NCI-H510A treated with DMSO at 0.1 percent for 48 hours (cell line): ENCODE measurements around the gene COX7A1.
A peak's percentile ranks its signal among the peaks of the same experiment; 100 is the strongest.
"Not testable (repeated sequence)": the region's sequence is repeated elsewhere in the genome, so short reads cannot be mapped to it uniquely, and the experiment has no call there.

Source experiments
- DNase-seq: peaks from one replicate; lab custom pipeline; 2025; lab: John Stamatoyannopoulos, UW

Gene COX7A1

GRCh38 chr19:36141039-36141927 lies 11.0 kb downstream of the COX7A1 start:
- peak; percentile 41 for DNase-seq

GRCh38 chr19:36140304-36141038 lies 11.8 kb downstream of the COX7A1 start:
- peak; percentile 40 for DNase-seq

GRCh38 chr19:36139473-36140303 lies 12.6 kb downstream of the COX7A1 start, which contains the start of gene CAPNS1:
CAPNS1 (plus strand) TSS chr19:36140066; CDS start chr19:36141012, 946 bp downstream.
- peak; percentile 90 for DNase-seq

- DNase-seq = no peak
Observed at GRCh38 chr19:36139120-36139472, 13.2 kb downstream of the COX7A1 start.

- DNase-seq = peak; percentile 9
Observed at GRCh38 chr19:36136964-36137686, 15.1 kb downstream of the COX7A1 start.

- DNase-seq = not testable (repeated sequence)
Observed at GRCh38 chr19:36134867-36135266, 17.4 kb downstream of the COX7A1 start.

GRCh38 chr19:36131221-36131620 lies 21.0 kb downstream of the COX7A1 start:
- not testable (repeated sequence) for DNase-seq

GRCh38 chr19:36128392-36128736 lies 23.9 kb downstream of the COX7A1 start:
- DNase-seq = peak; percentile 75

- no peak for DNase-seq
Observed at GRCh38 chr19:36125557-36125956, 26.7 kb downstream of the COX7A1 start.

- no peak for DNase-seq
Observed at GRCh38 chr19:36121486-36122124, 30.6 kb downstream of the COX7A1 start.

GRCh38 chr19:36120984-36121358 lies 31.3 kb downstream of the COX7A1 start:
- DNase-seq = no peak

- DNase-seq = no peak
Observed at GRCh38 chr19:36120092-36120983, 31.9 kb downstream of the COX7A1 start.

GRCh38 chr19:36116344-36116637 lies 36.0 kb downstream of the COX7A1 start:
- no peak for DNase-seq

- peak; percentile 74 for DNase-seq
Observed at GRCh38 chr19:36115453-36116343, 36.5 kb downstream of the COX7A1 start, which contains the start of gene TBCB. TBCB (plus strand) TSS chr19:36115468; CDS start chr19:36115561, 93 bp downstream.

GRCh38 chr19:36114721-36115452 lies 37.4 kb downstream of the COX7A1 start, which contains the start of gene POLR2I:
POLR2I (minus strand) TSS chr19:36114875; CDS start chr19:36114856, 19 bp downstream.
- DNase-seq = peak; percentile 99

- peak; percentile 25 for DNase-seq
Observed at GRCh38 chr19:36113894-36114720, 38.1 kb downstream of the COX7A1 start.

- no peak for DNase-seq
Observed at GRCh38 chr19:36113425-36113824, 38.8 kb downstream of the COX7A1 start.
